GM15510 (cell line): ENCODE results near the gene RRAGD.

ENCODE experiments used
- POLR2A ChIP-seq: IDR thresholded peaks from 3 replicates; pipeline ENCODE4 v1.6.1; 2011; ENCODE audit warnings: borderline replicate concordance; ENCODE audit not compliant: insufficient read length; ENCODE audit errors: extremely low read depth

Gene RRAGD, protein sequence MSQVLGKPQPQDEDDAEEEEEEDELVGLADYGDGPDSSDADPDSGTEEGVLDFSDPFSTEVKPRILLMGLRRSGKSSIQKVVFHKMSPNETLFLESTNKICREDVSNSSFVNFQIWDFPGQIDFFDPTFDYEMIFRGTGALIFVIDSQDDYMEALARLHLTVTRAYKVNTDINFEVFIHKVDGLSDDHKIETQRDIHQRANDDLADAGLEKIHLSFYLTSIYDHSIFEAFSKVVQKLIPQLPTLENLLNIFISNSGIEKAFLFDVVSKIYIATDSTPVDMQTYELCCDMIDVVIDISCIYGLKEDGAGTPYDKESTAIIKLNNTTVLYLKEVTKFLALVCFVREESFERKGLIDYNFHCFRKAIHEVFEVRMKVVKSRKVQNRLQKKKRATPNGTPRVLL

DNA sequence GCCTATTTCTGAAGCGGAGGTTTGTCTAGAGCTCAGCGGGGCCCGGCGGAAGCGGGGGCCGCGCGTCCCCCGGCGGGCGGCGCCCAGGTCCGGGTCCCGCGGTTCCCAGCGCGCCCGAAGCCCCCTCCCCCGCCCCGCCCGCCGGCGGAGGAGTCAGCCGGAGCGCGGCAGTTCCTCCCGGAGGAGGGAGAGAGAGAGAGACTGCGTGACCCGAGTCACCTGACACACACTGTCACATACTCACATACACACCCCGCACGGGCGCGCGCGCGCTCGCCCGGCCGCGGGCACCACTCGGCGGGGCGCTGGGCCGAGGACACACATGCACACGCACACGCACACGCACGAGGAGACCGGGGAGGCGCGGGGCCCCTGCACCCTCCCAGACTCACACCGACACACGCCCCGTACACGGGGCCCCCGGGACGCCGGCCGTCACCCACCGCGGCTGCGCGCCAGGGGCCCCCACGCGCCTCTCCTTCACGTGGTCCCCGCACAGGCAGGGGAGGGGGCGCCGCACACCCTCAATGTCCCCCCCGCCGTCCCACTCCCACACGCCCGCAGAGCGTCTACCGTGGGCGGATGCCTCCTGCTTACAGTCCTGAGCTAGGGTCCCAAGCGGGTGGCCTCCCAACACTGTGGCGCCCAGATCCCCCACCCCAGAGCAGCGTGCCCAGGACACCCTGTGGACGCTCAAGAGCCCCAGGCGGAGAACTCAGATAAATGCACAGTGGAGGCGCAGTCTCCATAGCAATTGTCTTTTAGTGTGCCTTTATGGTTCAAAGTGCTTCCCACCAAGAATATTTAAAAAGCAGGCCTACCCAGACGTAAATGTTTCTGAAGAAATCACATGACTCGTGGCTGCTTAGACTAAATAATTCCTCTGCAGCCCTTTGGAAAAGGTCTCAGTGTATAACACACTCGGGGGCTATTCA is at the start of gene RRAGD:
TSS of gene RRAGD (minus strand) at position 203 of the 935 bp plus-strand sequence. CDS start 280 bp downstream, outside the sequence.
- TF ChIP-seq POLR2A, result no peak

DNA sequence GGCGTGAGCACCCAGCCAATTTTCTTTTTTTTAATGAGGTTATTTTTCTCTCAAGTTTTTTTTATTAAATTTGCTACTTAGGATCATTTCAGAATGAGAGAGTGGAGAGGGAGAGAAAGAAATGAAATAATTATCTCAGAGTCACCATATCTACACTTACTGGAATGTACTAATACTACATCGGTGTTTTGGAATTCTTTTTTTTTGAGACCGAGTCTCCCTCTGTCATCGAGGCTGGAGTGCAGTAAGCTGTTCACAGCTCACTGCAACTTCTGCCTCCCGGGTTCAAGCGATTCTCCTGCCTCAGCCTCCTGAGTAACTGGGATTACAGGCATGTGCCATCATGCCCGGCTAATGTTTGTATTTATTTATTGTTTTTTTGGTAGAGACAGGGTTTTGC is 48.6 kb upstream of the RRAGD start:
- no peak for TF ChIP-seq POLR2A

DNA sequence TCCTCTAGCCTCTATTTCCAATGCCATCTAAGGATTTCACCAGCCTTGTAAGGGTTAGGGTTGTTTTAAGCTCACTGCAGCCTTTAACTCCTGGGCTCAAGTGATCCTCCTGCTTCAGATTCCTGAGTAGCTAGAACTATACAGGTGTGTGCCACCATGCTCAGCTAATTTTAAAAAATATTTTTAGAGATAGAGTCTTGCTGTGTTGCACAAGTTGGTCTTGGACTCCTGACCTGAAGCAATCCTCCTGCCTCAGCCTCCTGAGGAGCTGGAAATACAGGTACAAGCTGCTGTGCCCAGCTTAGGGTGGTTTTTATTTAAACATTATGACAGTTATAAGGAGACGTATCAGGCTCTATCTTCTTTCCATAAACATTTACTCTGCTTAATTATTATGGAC is 47.4 kb upstream of the RRAGD start:
- no peak for TF ChIP-seq POLR2A

DNA sequence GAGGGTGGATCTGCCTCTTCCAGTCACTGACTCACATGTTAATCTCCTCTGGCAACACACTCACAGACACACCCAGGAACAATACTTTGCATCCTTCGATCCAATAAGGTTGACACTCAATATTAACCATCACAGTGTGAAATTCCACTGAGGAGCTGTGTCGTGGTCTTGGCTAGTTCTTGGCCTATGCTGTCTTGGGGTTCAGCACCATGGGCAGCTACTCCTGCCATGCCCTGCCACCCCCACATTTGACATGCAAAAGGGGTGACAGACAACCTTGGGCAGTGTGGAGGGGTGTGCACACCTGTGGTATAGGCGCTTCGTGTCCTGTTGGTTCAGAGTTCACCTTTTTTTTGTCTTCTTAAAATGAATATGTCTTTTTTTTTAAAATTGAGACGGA is 46.6 kb upstream of the RRAGD start:
- no peak for TF ChIP-seq POLR2A

DNA sequence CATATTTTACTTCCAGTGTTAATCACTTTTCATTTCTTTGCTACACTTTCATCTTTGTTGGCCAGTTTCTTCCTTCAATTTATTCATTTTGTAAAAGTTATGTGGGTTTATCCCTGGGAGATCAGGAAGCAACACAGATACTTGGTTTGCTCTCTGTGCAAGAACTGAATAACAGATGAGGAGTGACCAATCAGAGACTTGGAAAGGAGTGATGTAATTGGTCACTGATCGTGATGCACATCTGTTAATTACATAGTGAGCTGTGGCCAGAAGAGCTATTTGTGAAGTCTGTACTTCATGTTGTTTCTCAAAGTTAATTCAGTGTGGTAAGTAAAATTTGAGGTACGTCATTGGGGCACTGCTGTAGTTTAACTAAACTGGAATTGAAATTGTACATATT is 42.2 kb upstream of the RRAGD start:
- TF ChIP-seq POLR2A, result no peak

DNA sequence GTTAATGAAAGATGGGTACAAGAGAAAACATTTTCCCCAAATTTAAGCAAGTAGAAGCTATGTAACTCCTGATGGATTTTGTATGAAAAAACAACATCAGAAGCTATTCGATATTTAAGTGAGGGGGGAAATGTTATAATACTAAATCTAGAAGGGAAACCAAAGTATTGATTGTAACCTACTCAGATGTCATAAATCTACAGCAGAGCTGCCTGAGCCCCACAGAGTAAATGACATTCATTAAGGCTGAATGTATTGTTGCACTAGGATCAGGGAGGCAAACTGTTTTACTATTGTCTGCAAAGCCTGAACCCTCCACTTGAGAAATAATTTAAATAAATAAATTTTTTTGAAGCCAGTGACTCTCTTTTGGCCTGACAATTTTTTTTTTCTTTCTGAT is 40.2 kb upstream of the RRAGD start:
- TF ChIP-seq POLR2A, result no peak

DNA sequence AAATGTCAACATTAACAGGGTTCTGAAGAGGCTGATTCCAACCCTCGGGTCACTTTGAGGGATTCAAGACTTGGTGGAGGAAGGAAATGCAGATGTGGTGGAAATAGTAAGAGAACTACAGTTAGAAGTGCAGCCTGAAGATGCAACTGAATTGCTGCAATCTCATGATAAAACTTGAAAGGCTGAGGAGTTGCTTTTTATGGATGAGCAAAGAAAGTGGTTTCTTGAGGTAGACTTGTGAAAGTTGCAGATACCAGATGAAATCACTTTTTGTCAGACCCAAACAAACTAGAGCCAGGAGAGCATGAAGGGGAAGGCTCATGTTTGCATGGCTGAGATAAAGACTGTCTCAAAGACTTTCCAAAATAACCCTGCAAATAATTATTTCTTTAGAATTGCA is 37.1 kb upstream of the RRAGD start:
- no peak for TF ChIP-seq POLR2A

DNA sequence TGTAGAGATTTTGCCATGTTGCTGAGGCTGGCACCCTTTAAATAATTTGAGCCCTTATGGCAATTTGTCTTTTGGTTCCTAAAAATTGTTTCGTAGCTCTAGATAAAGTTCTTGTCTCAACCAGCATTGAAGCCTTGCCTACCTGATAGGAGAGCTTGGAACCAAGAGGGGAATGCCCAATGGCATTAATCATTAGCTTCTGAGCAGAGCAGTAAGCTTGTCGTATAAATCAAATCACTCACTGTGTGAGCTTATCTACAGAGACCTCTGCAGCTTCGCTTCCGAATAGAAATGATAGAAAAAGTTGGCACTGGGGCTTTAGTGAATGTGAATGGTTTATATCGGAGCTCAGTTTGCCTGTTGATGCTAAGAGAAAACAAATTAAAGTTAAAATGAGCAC is 31.6 kb upstream of the RRAGD start:
- no peak for TF ChIP-seq POLR2A

DNA sequence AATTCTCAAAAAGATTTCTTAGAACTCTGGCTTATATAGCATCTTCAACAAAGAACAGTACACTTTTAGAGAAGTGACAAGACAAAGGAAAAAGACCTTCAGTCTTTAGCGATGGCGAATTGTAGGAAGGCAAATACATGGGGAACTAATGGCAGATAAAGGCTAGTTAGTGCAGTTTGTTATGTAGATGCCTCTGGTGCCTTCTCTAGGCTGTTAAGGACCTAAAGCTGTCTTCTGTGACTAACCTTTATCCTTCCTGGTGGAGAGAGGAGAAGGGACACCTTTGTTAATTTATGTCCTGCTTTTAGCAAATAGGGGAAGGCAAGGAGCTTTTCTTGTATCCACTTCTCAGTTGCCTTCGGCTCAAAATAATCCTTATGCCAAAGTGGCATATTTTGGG is 28.1 kb upstream of the RRAGD start:
- no peak for TF ChIP-seq POLR2A

DNA sequence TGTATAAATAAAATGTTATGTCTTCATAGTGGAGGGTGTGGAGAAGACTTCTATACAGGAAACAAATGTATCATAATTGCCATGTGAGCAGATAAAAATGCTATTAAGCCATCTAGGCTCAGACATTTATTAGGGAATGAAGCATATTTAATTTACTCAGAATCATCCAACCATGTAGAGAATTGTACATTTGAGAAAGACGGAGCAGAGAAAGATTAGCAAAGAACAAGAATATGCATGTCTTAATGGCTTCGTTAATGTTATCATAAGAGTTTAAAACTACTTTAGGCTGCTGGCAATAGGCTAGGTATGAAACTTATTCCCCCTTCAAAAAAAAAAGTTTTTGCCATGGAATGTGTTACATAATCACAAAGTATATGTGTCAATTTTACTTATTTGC is 26.9 kb upstream of the RRAGD start:
- no peak for TF ChIP-seq POLR2A

DNA sequence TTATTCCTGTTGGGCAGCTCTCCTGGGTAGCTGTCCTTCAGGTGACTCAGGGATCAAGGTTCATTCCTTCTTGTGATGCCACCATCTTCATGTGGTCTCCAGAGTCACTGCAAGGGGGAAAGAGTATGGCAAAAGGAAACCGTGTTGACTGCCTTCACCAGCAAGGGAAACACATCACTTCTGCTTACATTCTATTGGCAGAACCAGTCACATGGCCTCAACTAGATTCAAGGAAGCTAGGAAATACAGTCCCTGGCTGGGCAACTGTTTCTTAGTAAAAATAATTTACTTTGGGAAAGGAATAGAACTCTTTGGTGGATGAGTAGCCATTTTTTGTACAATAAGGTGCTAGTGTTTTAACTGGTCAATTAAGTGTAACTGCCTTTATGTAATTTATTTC is 26.2 kb upstream of the RRAGD start:
- TF ChIP-seq POLR2A, result no peak

DNA sequence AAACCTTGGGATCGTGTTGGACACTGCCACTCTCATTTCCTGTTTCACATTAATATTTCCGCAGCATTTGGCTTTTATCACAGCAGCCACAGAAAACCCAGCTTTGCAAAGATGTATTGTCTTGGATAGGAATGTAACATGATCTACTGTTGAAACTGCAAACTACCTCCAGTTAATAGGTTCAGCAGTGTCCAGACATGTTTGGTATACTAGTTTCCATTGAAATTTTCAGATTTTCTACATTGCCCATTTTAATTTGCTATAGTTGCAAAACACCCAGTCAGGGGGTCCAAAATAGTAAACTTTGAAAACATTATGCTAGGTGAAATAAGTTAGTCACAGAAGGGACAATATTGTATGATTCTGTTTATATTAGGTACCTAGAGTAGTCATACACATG is 24.2 kb upstream of the RRAGD start:
- no peak for TF ChIP-seq POLR2A

DNA sequence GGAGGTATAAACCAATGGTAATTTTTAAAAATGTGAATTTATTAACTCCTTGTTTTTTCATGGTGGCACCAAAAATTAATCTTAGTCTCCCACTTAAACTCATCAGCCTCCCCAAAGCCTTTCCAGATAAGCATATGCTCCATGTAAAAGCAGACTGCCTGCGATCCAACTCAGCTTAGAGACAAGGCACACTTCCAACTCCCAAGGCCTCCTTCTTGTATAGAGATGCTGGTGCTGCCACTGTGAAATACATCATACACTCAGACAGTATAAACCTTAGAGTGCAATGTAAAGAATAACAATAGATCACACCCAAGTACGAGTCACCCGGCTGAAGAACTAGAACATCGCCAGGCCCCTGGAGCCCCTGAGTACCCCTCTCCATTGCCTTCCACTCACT is 22.9 kb upstream of the RRAGD start:
- TF ChIP-seq POLR2A, result no peak

DNA sequence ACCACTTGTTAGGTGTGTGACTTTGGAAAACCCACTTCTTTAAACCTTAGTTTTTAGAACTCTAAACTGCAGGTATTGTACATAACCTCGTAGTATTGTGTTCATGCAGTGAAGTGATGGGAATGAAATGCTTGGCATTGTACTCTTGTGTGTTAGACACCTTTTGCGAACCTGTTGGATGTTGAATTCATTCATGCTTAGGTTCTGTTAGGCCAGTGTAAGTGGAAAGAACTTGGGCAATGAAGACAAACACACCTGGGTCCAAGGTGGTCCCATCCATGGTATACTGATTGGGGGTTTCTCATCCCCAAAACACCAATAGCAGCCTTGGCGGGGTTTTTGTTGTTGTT is 22.1 kb upstream of the RRAGD start:
- no peak for TF ChIP-seq POLR2A

DNA sequence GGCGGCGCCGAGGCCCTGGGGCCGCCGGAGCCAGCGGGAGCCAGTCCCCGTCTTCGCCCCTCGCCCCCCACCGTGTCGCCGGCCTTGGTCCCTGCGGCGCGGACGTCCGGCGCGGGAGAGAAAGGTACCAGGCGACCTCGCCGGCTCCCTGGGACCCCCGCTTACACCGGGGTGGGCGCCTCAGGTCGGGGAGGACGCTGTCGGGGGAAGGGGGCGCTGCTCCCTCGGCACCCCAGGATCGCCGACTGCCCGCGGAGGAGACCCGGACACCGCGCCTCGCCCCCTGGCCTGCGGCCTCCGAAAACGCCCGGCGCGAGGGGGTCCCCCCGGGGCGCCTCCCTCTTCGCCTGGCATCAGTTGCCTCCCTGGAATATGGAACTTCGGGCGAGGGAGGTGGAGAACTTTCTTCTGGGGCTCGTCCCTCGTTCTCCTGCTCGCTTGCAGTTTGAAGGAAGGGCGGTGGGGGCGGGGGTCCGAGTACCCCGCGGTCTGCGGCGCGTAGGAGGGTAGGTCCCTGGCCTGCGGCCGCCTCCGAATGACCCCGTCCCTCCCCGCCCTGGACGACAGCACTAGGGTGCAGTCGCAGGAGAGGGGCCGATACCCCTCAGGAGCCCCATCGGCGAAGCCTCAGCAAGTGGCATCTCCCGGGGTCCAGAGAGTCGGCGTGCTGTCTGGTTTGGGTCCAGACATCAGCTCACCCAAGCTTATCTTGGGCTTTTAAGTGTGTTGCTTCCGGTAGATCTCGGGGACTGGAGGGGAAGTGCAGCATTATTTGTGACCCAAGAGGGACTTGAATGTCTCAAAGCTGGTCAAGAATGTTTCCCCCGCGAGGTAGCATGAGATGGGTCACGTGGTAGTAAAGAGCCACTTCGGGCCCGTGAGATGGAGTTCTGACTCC is 21.4 kb upstream of the RRAGD start:
- no peak for TF ChIP-seq POLR2A
